HepG2 (cell line): ENCODE data around the gene LRRN4CL. TPM values are rescaled to one million over a fixed set of nuclear protein-coding genes. Genes with fewer than 3 reads are reported as not detected.

Experiments
- ATAC-seq: fragments of 200-7000 bp; cut with Tn5 transposase; 3 replicates; pipeline ENCODE4 v1.9.1; 2020; ENCODE audit warnings: mild to moderate bottlenecking, moderate library complexity
- BruUV-seq: library from RNA; stranded (reverse); fragments of 400-500 nt; replicated peaks from 2 replicates; lab custom pipeline; 2021; lab: Mats Ljungman, UMichigan
- CTCF ChIA-PET: fragments of 300-600 bp; formaldehyde crosslinking; extraction: SDS; loops from one replicate; lab custom pipeline; 2021; ENCODE audit warnings: low total read pairs, inconsistent platforms, low intra/inter-chr PET ratio; lab: Yijun Ruan, JAX
- POLR2A ChIA-PET: fragments of 350-600 bp; sonication (Branson Sonifier 250); formaldehyde crosslinking; loops from one replicate; lab custom pipeline; 2020; ENCODE audit warnings: antibody characterized with exemption, inconsistent platforms; lab: Yijun Ruan, JAX
- DNase-seq: peaks from one replicate; pipeline ENCODE4 v3.0.0-alpha.2; 2015; ENCODE audit warnings: low spot score
- FAIRE-seq: peaks from 3 replicates; lab custom pipeline; 2011; peaks lifted over from hg19 to GRCh38; lab: Jason Lieb, UNC
- H2AFZ ChIP-seq: one replicate; pipeline ENCODE4 v1.6.1; 2011; ENCODE audit warnings: low read length, inconsistent platforms
- H3K27ac ChIP-seq: fragments of 300-600 bp; 3 replicates; pipeline ENCODE4 v1.8.0; 2011; ENCODE audit warnings: mixed run types, mild to moderate bottlenecking, mixed read lengths, low read length, inconsistent platforms; ENCODE audit not compliant: insufficient read depth; ENCODE audit errors: extremely low read length
- H3K27me3 ChIP-seq, 2 experiments: fragments of 200-600 bp in 1 of 2; 2 replicates in 1 of 2; 3 replicates in 1 of 2; pipeline versions ENCODE4 v1.6.0 to v1.8.0; 2011; ENCODE audit warnings: low read length in 2 of 2, mild to moderate bottlenecking in 2 of 2, moderate library complexity in 2 of 2, inconsistent platforms in 1 of 2; ENCODE audit not compliant: insufficient read depth in 2 of 2, control insufficient read depth in 1 of 2
- H3K36me3 ChIP-seq, 2 experiments: fragments of 200-600 bp in 1 of 2; replicated peaks in 1 of 2; 2 replicates in 1 of 2; 3 replicates in 1 of 2; pipeline versions ENCODE4 v1.5.1 to v1.8.0; 2011; ENCODE audit warnings: low read length in 2 of 2, inconsistent platforms in 1 of 2; ENCODE audit not compliant: insufficient read depth in 2 of 2, control insufficient read depth in 1 of 2
- H3K4me1 ChIP-seq: 2 replicates; pipeline ENCODE4 v1.5.1; 2012; ENCODE audit warnings: low read length, inconsistent platforms; ENCODE audit not compliant: insufficient read depth
- H3K4me2 ChIP-seq: 2 replicates; pipeline ENCODE4 v1.6.0; 2011; ENCODE audit warnings: low read depth, low read length, inconsistent platforms
- H3K4me3 ChIP-seq, 3 experiments: fragments of 200-600 bp in 1 of 3; sonication (generic), shearing (Covaris generic) in 1 of 3; replicated peaks in 1 of 3; 2 replicates each; pipeline ENCODE4 v1.5.1; 2011 to 2016; ENCODE audit warnings: low read length in 3 of 3, inconsistent platforms in 2 of 3, low read depth in 2 of 3, mild to moderate bottlenecking in 2 of 3, control low read depth in 1 of 3, mixed read lengths in 1 of 3; ENCODE audit not compliant: insufficient read depth in 1 of 3
- H3K79me2 ChIP-seq: one replicate; pipeline ENCODE4 v1.6.1; 2011; ENCODE audit warnings: low read length, inconsistent platforms; ENCODE audit not compliant: insufficient read depth
- H3K9ac ChIP-seq: 2 replicates; pipeline ENCODE4 v1.6.0; 2011; ENCODE audit warnings: mild to moderate bottlenecking, low read depth, low read length, inconsistent platforms; ENCODE audit not compliant: insufficient read depth
- H3K9me3 ChIP-seq: 2 replicates; pipeline ENCODE4 v1.5.1; 2012; ENCODE audit warnings: mild to moderate bottlenecking, low read length
- H4K20me1 ChIP-seq: 2 replicates; pipeline ENCODE4 v1.6.0; 2011; ENCODE audit warnings: inconsistent platforms, mild to moderate bottlenecking, low read length, moderate library complexity; ENCODE audit not compliant: insufficient read depth
- EEA1 ChIP-seq: sonication (generic); formaldehyde crosslinking; IDR thresholded peaks from 2 replicates; pipeline ENCODE4 v1.5.1; 2020; ENCODE audit warnings: mild to moderate bottlenecking, missing genetic modification reagents, borderline replicate concordance
- ELK4 ChIP-seq: sonication (generic); formaldehyde crosslinking; IDR thresholded peaks from 2 replicates; pipeline ENCODE4 v1.9.0; 2021; ENCODE audit warnings: missing genetic modification reagents, borderline replicate concordance
- KDM2A ChIP-seq: sonication (generic); formaldehyde crosslinking; IDR thresholded peaks from 2 replicates; pipeline ENCODE4 v1.4.0; 2020; ENCODE audit warnings: low read depth, missing genetic modification reagents, borderline replicate concordance
- KLF16 ChIP-seq, 2 experiments: sonication (generic) in 1 of 2; formaldehyde crosslinking in 1 of 2; IDR thresholded peaks; 2 replicates each; pipeline versions ENCODE4 v1.6.1 to v1.8.0; 2016 to 2023; ENCODE audit warnings: missing genetic modification reagents in 2 of 2, missing compliant biosample characterization in 1 of 2
- MAFF ChIP-seq: IDR thresholded peaks from 2 replicates; pipeline ENCODE4 v1.6.1; 2011; ENCODE audit warnings: low read depth, low read length, improper control_type of control experiment
- NFATC3 ChIP-seq: sonication (generic); formaldehyde crosslinking; IDR thresholded peaks from 2 replicates; pipeline ENCODE4 v1.5.1; 2020; ENCODE audit warnings: mild to moderate bottlenecking, missing genetic modification reagents
- NFYB ChIP-seq: sonication (generic); formaldehyde crosslinking; IDR thresholded peaks from 2 replicates; pipeline ENCODE4 v1.4.0; 2020; ENCODE audit warnings: missing genetic modification reagents
- NR2F6 ChIP-seq, 2 experiments: IDR thresholded peaks; 2 replicates each; pipeline ENCODE4 v1.6.1; 2016; ENCODE audit warnings: antibody characterized with exemption in 1 of 2, mild to moderate bottlenecking in 1 of 2
- POLR2A ChIP-seq, 2 experiments: IDR thresholded peaks; 2 replicates each; pipeline ENCODE4 v1.6.1; 2011; ENCODE audit warnings: low read depth in 2 of 2, low read length in 2 of 2, mild to moderate bottlenecking in 1 of 2, moderate library complexity in 1 of 2; ENCODE audit not compliant: insufficient read depth in 1 of 2
- RBFOX2 ChIP-seq: fragments of 200-400 bp; formaldehyde crosslinking; IDR thresholded peaks from 2 replicates; pipeline ENCODE4 v1.6.1; 2017; ENCODE audit warnings: low read depth, mild to moderate bottlenecking, low read length
- XRCC5 ChIP-seq: fragments of 200-400 bp; formaldehyde crosslinking; optimal IDR thresholded peaks from 2 replicates; pipeline ENCODE3; 2017; ENCODE audit warnings: mild to moderate bottlenecking, low read length
- ZBTB8A ChIP-seq: sonication (generic); formaldehyde crosslinking; IDR thresholded peaks from 2 replicates; pipeline ENCODE4 v1.4.0; 2020; ENCODE audit warnings: mild to moderate bottlenecking, low read depth, missing genetic modification reagents, borderline replicate concordance
- ZKSCAN8 ChIP-seq: IDR thresholded peaks from 2 replicates; pipeline ENCODE4 v1.6.1; 2016; ENCODE audit warnings: borderline replicate concordance, missing genetic modification reagents, missing compliant biosample characterization
- ZNF205 ChIP-seq: IDR thresholded peaks from 2 replicates; pipeline ENCODE4 v1.6.1; 2018; ENCODE audit warnings: missing biosample characterization, missing genetic modification reagents
- ZNF337 ChIP-seq: sonication (generic); formaldehyde crosslinking; IDR thresholded peaks from 2 replicates; pipeline ENCODE4 v1.5.1; 2020; ENCODE audit warnings: missing genetic modification reagents, low read depth, mild to moderate bottlenecking, borderline replicate concordance
- ZNF572 ChIP-seq: sonication (generic); formaldehyde crosslinking; IDR thresholded peaks from 2 replicates; pipeline ENCODE4 v1.5.1; 2020; ENCODE audit warnings: mild to moderate bottlenecking, missing genetic modification reagents
- ZNF782 ChIP-seq: sonication (generic); formaldehyde crosslinking; IDR thresholded peaks from 2 replicates; pipeline ENCODE4 v1.4.0; 2020; ENCODE audit warnings: missing genetic modification reagents, mild to moderate bottlenecking, borderline replicate concordance
- WGBS: methylation state at CpG from one replicate; pipeline ENCODE4 v1.1.6; 2017; ENCODE audit warnings: low lambda C conversion rate; 5-methylcytosine and 5-hydroxymethylcytosine counted together
- in situ Hi-C: cut with HindIII; loops from 2 replicates; pipeline ENCODE4 v1.10.0; 2017; ENCODE audit warnings: low pct_unique_long_range_greater_than_20kb; ENCODE audit not compliant: extremely low pct_ligation_motif_present
- intact Hi-C: fragments of 100-400 bp; cut with micrococcal nuclease; formaldehyde crosslinking; loops from one replicate; pipeline ENCODE4 v1.10.0; 2022; ENCODE audit not compliant: unreplicated experiment
- polyA plus RNA-seq, 8 experiments: library from polyadenylated mRNA; depleted of rRNA in 3 of 8; stranded (reverse) in 7 of 8; unstranded in 1 of 8; fragments of >200 nt; fragmentation: Illumina TruSeq in 4 of 8; extraction: Trizol in 4 of 8; gene quantifications; 2 replicates each; pipeline versions ENCODE4 v1.2.1 to v1.2.3, GENCODE V29; 2011 to 2016; ENCODE audit warnings: low read depth in 4 of 8, missing spikeins in 1 of 8, mixed read lengths in 1 of 8; ENCODE audit not compliant: insufficient read depth in 1 of 8
- total RNA-seq, 5 experiments: library from RNA; depleted of rRNA; stranded (reverse); fragments of >200 nt; fragmentation: Illumina TruSeq; extraction: Trizol; gene quantifications; 2 replicates each; pipeline ENCODE4 v1.2.3, GENCODE V29; 2016; ENCODE audit warnings: low read depth in 1 of 5
- TF ChIP-seq, protein P1 (sequence below): sonication (generic); formaldehyde crosslinking; IDR thresholded peaks from 2 replicates; pipeline ENCODE4 v1.8.1; 2023; ENCODE audit warnings: mild to moderate bottlenecking, inconsistent platforms, moderate library complexity, missing genetic modification reagents, borderline replicate concordance
- TF ChIP-seq, protein P2 (sequence below): sonication (generic); formaldehyde crosslinking; IDR thresholded peaks from 2 replicates; pipeline ENCODE4 v1.8.1; 2023; ENCODE audit warnings: mild to moderate bottlenecking, missing genetic modification reagents
- TF ChIP-seq, protein P3 (sequence below): IDR thresholded peaks from 2 replicates; pipeline ENCODE4 v1.6.1; 2016; ENCODE audit warnings: missing genetic modification reagents, missing compliant biosample characterization

The LRRN4CL gene
- total and polyA plus RNA-seq, 2 of the 13 experiments (the other 11 are each of a cell fraction or from before 2014, with no cell fraction given): 0.11 TPM; not detected in 1

DNA sequence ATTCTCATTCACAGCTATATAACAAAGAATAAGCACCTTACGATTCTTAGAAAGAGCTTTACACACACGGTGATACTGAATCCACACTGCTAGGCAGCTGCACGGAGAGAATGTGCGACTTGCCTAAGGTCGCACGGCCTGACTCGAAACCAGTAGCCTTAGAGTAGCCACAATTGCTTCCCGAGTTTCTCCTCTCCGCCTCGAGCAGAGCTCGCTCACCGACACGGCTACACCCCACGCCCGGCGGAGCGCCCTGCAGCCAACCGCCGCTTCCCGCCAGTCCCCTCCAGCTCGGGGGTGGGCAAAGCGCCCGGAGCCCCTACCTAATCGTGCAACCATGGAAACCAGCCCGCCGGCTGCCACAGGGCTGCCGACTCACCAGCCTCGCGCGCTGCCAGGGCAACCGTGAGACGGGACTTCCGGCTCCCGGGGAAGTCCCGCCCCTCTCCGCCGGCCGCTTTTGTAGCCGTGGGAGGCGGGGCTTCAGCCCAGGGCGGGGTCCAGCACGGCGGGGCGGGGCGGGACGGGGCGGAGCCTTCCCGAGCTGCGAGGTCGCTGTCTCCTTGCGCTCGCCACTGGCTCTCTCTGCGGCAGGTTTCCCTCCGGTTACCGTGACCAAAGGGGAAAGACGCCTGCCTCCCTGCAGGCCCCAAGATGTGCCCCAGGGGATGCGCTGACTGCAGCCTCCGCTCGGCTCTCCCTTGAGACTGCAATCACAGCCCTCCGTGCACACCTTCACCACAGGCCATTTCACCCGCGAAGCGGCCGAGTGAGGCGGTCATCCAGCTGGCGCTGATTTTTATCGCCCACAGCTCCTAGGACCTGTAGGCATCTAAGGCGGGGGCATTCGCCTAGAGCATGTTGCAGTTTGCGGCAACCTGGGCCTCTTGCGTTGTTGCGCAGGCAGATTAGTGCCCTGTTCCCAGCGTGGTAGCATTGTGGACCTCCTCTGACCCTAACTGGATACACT lies 16.8 kb upstream of the LRRN4CL start:
- Histone ChIP-seq H3K9me3 (no peaks in the 10 kb centered on the region), H3K36me3 (peaks cover 8 to 29% of the 10 kb centered on the region in 2 experiments), H3K4me3 (peak overlapping the region; percentile 70 to 86 (median 80)), H2AFZ (no peak overlapping the region), H4K20me1 (peaks cover 6% of the 10 kb centered on the region; the same call in 1 of the 2 replicates), H3K4me1 (peaks cover 18% of the 10 kb centered on the region), H3K27me3 (no peaks in the 10 kb centered on the region), H3K27ac (peak overlapping the region; percentile 69), H3K9ac (peak overlapping the region; percentile 78), H3K79me2 (no peaks in the 10 kb centered on the region), H3K4me2 (peak overlapping the region; percentile 99)
- intact Hi-C loops: no loop called here
- in situ Hi-C loops: loop anchor here (10.0 kb wide), 1 partner anchor 311 kb away; no protein-coding TSS in a partner anchor
- WGBS: 44% methylated on average over 21 of the region's 73 CpGs
- FAIRE-seq (peak; percentile 26), ATAC-seq (peak; percentile 93), DNase-seq (peak; percentile 83)
- CTCF ChIA-PET: no interaction called here
- POLR2A ChIA-PET: interaction anchor here (0.6 to 4.3 kb wide), 21 partner anchors 12 to 335 kb away, joined by 3 to 27 read pairs (median 4); partner anchors contain the start of genes B3GAT3, C11orf98, CSKMT and HNRNPUL2
- BruUV-seq: no TSS peak
- TF ChIP-seq, protein P1, sequence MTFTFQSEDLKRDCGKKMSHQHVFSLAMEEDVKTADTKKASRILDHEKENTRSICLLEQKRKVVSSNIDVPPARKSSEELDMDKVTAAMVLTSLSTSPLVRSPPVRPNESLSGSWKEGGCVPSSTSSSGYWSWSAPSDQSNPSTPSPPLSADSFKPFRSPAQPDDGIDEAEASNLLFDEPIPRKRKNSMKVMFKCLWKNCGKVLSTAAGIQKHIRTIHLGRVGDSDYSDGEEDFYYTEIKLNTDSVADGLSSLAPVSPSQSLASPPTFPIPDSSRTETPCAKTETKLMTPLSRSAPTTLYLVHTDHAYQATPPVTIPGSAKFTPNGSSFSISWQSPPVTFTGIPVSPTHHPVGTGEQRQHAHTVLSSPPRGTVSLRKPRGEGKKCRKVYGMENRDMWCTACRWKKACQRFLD (CRISPR knock-in tag): no peak
- peak; percentile 56; the same call in 1 of the 2 replicates for TF ChIP-seq ZNF337 (CRISPR knock-in tag)
- peak in 1 of 2 experiments; percentile 74; a peak in 2 of 4 replicates for TF ChIP-seq POLR2A (IDR thresholded peaks at IDR 0.05; ENCODE audit: insufficient read depth in 1 of 2, low read depth in 2 of 2, low read length in 2 of 2)
- no peak for TF ChIP-seq NR2F6 (IDR thresholded peaks at IDR 0.05)
- TF ChIP-seq NR2F6 (CRISPR knock-in tag; IDR thresholded peaks at IDR 0.05): no peak
- TF ChIP-seq ZNF205 (CRISPR knock-in tag): no peak
- TF ChIP-seq ZBTB8A (CRISPR knock-in tag): no peak
- TF ChIP-seq ZNF782 (CRISPR knock-in tag): no peak
- TF ChIP-seq ELK4 (CRISPR knock-in tag): no peak
- TF ChIP-seq XRCC5: peak; percentile 35
- no peak for TF ChIP-seq MAFF
- TF ChIP-seq KLF16 (CRISPR knock-in tag; IDR thresholded peaks at IDR 0.05): peak in 1 of 2 experiments; percentile 52; a peak in 1 of 4 replicates
- peak; percentile 33; the same call in 1 of the 2 replicates for TF ChIP-seq ZKSCAN8
- TF ChIP-seq EEA1: no peak
- TF ChIP-seq NFATC3: 0 out of 2 replicates have a peak, but pooled peaks have one; percentile 43
- 0 out of 2 replicates have a peak, but pooled peaks have one; percentile 21 for TF ChIP-seq NFYB
- peak; percentile 78 for TF ChIP-seq RBFOX2
- TF ChIP-seq, protein P2, sequence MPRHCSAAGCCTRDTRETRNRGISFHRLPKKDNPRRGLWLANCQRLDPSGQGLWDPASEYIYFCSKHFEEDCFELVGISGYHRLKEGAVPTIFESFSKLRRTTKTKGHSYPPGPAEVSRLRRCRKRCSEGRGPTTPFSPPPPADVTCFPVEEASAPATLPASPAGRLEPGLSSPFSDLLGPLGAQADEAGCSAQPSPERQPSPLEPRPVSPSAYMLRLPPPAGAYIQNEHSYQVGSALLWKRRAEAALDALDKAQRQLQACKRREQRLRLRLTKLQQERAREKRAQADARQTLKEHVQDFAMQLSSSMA (CRISPR knock-in tag): peak; percentile 15; the same call in 1 of the 2 replicates
- peak; percentile 100 for TF ChIP-seq KDM2A (CRISPR knock-in tag)
- TF ChIP-seq, protein P3, sequence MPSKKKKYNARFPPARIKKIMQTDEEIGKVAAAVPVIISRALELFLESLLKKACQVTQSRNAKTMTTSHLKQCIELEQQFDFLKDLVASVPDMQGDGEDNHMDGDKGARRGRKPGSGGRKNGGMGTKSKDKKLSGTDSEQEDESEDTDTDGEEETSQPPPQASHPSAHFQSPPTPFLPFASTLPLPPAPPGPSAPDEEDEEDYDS (CRISPR knock-in tag): peak; percentile 90
- TF ChIP-seq ZNF572 (CRISPR knock-in tag): no peak
